SK-N-SH (cell line): ENCODE measurements around the gene TGDS.
"Not testable (repeated sequence)": the region's sequence is repeated elsewhere in the genome, so short reads cannot be mapped to it uniquely, and the experiment has no call there.

Experiments
- CHD2 ChIP-seq: fragments of 150-350 bp; IDR thresholded peaks from 2 replicates; pipeline ENCODE4 v1.6.1; 2018; ENCODE audit warnings: low read length; ENCODE audit not compliant: partially characterized antibody
- CTCF ChIP-seq: fragments of 200-600 bp; sonication (generic); IDR thresholded peaks from 2 replicates; pipeline ENCODE4 v1.6.1; 2017; ENCODE audit warnings: antibody characterized with exemption, mild to moderate bottlenecking, moderate library complexity
- GATA2 ChIP-seq: sonication (generic); formaldehyde crosslinking; IDR thresholded peaks from 2 replicates; pipeline ENCODE4 v1.5.0; 2020; ENCODE audit warnings: mild to moderate bottlenecking, missing genetic modification reagents
- MEF2A ChIP-seq: IDR thresholded peaks from 2 replicates; pipeline ENCODE4 v1.4.0; 2012; ENCODE audit warnings: low read depth, borderline replicate concordance
- MXI1 ChIP-seq: IDR thresholded peaks from 2 replicates; pipeline ENCODE4 v1.6.1; 2012; ENCODE audit warnings: mild to moderate bottlenecking, low read depth, low read length, improper control_type of control experiment
- POLR2AphosphoS5 ChIP-seq: IDR thresholded peaks from 2 replicates; pipeline ENCODE4 v1.6.1; 2012; ENCODE audit warnings: low read depth, low read length
- RAD21 ChIP-seq: IDR thresholded peaks from 2 replicates; pipeline ENCODE4 v1.6.1; 2012; ENCODE audit warnings: mild to moderate bottlenecking, low read length
- RCOR1 ChIP-seq: fragments of 150-350 bp; IDR thresholded peaks from 2 replicates; pipeline ENCODE4 v1.6.1; 2017; ENCODE audit warnings: antibody characterized with exemption, low read length
- TAF1 ChIP-seq: IDR thresholded peaks from 2 replicates; pipeline ENCODE4 v1.6.1; 2012; ENCODE audit warnings: low read depth, mild to moderate bottlenecking, low read length, moderate library complexity, borderline replicate concordance

GRCh38 chr13:94526956-94527355 lies 69.0 kb downstream of the TGDS start:
- not testable (repeated sequence) for TF ChIP-seq GATA2 (CRISPR knock-in tag); CTCF; MEF2A; MXI1; CHD2; RAD21; RCOR1; TAF1; POLR2AphosphoS5
